ENCODE measurements around the gene METTL3.

METTL3 gene

GRCh38 chr14:21476925-21477681 is 34.0 kb downstream of the METTL3 start, which contains the start of the genes RAB2B and TOX4:
Gene RAB2B, minus strand, starts transcription at chr14:21476959. Its CDS starts 87 bp downstream, at chr14:21476872.
Gene TOX4, plus strand, starts transcription at chr14:21477195. Its CDS starts 84 bp downstream, at chr14:21477279.
- peak; percentile 80 to 90 for DNase-seq (ENCODE audit: low read depth in 2 of 2)

GRCh38 chr14:21476523-21476924 is 34.6 kb downstream of the METTL3 start:
- peak; percentile 48 to 75 for DNase-seq (ENCODE audit: low read depth in 2 of 2)

DNA sequence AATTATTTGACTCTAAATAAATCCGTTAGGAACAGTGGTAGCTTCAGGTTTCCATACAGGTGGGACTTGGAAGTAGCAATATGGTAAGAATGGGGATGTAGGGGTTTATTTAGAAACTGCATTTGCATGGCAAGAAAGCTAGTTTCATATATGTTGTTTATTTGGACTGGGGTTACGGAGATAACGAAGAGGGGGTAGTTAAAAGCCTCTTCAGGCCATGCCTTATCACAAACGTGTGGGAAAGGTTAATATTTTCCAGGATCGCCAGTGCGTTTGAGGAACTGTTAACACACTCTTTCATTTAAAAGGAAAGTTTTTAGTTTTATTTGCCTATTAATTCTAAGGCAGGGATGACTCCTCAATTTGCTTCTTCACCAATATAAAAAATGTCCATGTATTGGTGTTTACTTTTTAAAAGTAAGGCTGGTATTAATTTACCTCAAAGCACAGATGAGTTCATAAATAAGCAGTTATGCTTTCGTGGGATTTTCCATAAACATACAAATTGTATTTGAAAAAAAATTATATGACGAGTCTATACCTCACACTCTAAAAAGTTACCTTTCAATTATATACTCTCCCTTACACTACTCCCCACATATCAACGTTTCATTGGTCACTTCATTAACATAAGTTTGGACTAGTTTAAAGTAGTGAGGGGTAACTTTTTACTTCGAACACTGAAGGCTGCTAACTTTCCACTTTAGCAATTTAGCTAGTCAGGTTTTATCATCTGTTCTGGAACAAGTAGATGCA is 35.2 kb downstream of the METTL3 start:
- no peak for DNase-seq (ENCODE audit: low read depth in 2 of 2)

DNA sequence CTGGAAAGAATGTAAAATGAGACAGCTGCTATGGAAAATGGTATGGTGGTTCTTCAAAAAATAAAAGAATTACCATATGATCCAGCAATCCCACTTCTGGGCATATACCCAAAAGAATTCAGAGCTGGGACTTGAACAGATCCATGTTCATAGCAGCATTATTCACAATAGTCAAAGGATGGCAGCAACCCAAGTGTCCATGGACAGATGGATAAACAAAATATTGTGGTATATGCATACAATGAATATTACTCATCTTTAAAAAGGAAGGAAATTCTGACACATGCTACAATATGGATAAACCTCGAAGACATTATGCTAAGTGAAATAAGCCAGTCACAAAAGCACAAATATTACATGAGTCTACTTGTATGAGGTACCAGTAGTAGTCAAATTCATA is 43.5 kb downstream of the METTL3 start:
- DNase-seq (ENCODE audit: low read depth in 2 of 2) = no peak

DNA sequence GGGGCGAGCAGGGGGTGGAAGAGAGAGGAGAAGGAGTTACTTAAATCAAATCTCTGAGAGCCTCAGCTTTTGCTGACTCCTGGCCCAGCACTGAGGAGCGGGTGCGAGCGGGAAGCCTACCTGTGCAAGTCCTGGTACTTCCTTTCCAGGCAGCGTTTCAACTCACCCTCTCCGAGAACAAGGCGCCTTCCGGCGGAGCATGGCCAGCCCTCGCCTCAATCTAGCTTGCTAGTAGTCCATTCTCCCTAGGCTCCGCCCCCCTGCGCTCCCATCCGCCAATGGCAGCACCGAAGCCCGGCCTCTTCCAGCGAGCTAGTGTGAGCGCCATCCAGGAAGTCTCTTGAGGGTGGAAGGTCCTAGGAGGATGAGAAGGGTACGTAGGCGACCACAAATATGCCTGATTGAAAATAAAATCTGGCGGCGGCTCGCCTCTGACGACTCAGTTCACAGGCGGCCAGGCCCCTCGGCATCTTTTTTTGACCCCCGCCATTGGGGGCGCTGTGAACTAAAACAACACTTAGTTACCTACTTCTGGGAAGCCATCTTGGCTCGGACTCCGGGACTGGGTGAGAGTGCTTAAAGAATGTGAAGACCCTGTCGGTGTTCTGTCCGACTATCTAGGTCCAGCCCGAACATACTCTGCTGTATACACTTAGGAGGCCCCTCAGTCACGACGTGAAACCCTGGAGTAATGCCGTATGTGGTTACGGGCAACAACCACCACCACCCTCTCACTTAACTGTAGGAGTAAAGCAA is 55.0 kb downstream of the METTL3 start, which contains the start of gene CHD8:
CHD8 (minus strand) TSS at position 212 of the 756 bp plus-strand sequence. CDS start 24,480 bp downstream, outside the sequence.
- peak; percentile 94 to 99 for DNase-seq (ENCODE audit: low read depth in 2 of 2)

DNA sequence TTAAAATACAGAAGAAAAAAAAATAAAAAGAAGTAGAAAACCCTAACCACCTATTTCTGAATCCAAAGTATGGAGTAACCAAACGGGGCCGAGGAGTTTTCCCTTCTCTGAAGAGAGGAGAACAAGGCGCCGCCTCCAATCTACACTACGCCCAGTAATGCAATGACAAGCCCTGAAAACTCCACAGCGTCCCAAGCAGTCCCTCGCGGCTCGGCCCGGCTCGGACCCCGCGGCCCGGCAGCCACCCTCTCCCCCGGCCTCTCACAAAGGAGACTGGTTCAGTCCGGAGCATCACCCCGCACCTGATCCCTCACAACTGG is 55.6 kb downstream of the METTL3 start:
- DNase-seq (ENCODE audit: low read depth in 2 of 2) = no peak

DNA sequence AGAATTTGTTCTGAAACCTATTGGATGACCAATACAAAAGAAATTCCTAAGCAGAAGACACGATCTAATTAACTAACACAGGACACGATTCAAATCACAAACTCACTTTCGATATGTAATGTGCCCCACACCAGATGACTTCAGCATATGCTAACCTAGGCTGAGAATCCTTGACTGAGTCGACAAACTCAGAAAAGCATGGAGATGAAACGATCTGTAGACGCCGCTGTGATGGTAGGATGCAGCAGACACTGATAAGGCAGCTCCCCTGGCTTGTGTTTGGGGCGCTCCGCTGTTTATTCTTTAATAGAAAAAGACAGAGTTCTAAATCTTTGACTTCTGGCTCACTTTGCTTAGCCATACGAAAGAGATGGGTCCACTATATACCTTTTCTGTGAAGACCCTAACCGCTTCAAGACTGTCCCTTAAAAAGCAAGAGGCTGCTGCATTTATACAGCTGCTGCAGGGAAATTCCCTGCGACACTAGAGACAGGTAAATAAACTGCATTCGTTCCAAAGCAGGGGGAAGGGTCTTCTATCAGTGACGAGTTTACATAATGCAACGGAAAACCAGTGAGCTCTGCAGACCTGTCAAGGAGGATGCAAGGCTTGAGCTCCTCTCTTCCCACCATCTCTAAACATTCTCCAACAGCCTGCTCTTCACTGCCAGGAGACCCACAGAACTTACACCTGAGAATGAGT is 56.1 kb downstream of the METTL3 start:
- no peak for DNase-seq (ENCODE audit: low read depth in 2 of 2)

DNA sequence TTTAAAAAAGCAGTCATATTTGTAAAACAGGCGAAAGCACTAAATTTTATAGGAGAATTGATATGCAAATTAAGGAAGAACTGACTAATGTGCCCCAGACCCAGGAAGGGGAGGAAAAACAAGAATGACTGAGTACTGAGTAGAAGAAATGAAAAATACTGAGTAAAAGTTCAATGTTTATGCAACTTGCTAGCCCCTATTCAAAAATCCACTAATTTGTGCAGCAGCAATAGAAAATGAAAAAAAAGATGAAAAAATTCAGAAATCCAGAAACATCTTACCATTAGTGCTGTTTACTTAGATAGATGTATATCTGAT is 61.3 kb downstream of the METTL3 start:
- no peak for DNase-seq (ENCODE audit: low read depth in 2 of 2)

Measured in stimulated activated CD4-positive, alpha-beta T cell treated with anti-CD3 and anti-CD28 coated beads, Interleukin-1b, Interleukin-23, amount 100 ng/mL, for 1 hour (primary cell).